NOMO-1 (cell line): ENCODE results near the gene MSH4.

Experiments
- DNase-seq, 2 experiments: peaks; one replicate each; lab custom pipeline; 2025; ENCODE audit not compliant: unreplicated experiment in 2 of 2; lab: John Stamatoyannopoulos, UW

Gene MSH4

DNA sequence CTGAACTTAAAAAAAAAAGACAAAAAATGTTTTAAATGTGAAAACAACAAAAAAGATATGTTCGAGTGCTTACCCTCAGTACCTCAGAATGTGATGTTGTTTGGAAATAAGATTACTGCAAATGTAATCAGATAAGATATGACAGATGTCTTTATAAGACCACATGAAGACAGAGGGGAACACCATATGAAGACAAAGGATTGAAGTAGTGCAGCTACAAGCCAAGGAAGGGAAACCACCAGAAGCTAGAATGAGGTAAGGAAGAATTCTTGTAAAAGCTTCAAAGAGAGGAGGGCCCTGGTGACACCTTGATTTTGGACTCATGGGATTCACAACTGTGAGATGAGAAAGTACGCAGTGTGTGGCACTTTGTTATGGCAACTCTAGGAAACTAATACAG lies 120.2 kb downstream of the MSH4 start:
- no peak for DNase-seq

DNA sequence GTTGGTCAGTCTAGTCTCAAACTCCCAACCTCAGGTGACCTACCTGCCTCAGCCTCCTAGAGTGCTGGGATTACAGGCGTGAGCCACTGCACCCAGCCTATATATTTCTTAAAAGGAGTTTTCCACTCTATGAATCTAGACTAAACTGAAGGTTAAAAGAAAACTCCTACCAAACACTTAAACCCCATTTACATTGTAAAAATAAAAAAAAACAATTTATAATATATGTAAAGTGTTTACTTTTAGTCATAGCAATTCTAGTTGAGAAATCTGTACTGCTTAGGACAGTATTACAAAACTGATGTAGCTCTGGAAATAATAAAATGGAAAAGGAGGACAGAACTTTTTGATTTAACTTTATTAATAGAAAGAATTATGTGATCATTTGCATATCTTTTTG lies 126.0 kb downstream of the MSH4 start:
- no peak for DNase-seq

DNA sequence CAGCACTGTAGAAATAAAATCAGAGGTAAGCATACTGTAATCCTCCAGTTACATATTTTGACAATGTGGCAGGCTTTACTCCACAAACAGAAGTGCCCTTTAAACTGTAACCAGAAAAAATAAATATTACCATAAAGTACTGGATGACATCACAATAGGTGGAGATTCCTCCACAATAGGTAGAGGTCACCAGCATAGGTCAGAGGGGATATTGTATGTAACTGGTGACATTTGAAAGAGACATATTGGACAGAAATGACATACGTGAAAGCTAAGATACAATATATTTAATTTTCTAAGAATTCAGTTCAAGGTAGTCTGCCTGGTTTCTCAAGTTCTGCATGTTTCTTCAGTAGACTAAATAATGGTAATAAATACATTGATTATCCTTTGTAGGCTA lies 135.6 kb downstream of the MSH4 start, which contains the start of gene ASB17:
Gene ASB17 (minus strand): TSS at position 101 of the 400 bp plus-strand sequence. CDS start 113 bp downstream, outside the sequence.
- DNase-seq = no peak

DNA sequence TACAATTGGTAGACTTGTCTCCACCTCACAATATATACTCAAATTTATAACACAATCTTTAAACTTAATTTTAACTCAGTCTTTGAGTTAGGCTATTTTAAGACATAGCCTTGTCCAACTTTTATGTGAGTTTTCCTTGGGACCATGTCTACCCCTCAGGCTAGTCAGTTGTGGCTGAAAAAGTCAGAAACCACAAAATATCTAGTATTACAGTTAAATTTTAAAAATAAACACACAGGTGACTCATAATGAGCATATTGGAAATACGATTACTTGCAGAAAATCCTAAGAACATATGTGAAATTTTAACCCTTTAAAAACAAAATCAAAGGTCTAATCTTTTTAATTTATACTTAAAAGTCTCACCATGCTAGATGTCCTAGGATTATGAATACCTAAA lies 140.4 kb downstream of the MSH4 start:
- DNase-seq = peak in 1 of 2 experiments; percentile 6

DNA sequence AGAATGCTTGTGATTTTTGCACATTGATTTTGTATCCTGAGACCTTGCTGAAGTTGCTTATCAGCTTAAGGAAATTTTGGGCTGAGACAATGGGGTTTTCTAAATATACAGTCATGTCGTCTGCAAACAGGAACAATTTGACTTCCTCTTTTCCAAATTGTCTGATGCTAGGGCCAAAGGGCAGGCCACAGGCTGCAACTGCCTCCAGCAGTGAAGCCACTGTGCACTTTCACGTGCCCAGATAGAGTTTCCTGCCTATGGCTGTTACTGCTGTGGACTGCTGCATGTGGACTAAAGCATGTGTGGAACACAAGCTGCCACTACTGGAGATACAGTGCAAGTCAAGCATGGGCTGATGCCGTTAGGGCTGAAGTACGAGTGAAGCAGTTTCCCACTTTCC lies 146.4 kb downstream of the MSH4 start:
- DNase-seq = peak; percentile 74 to 83

DNA sequence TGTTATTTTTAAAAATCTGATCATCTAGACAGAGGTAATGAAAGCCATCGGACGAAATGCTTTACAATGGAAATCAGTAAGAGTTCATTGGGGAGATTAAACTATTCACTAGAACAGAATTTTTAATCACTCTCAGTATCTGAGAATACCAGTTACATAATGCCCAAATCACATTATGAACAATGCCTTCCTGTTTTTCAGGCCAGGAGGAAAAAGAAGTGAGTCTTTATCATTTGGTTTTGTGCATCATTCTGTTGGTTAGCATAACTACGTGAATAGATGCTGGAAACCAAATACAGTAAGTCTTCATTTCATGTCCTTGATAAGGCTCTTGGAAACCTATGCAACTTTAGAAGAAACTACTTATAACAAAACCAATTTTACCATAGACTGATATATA lies 153.5 kb downstream of the MSH4 start:
- no peak for DNase-seq

DNA sequence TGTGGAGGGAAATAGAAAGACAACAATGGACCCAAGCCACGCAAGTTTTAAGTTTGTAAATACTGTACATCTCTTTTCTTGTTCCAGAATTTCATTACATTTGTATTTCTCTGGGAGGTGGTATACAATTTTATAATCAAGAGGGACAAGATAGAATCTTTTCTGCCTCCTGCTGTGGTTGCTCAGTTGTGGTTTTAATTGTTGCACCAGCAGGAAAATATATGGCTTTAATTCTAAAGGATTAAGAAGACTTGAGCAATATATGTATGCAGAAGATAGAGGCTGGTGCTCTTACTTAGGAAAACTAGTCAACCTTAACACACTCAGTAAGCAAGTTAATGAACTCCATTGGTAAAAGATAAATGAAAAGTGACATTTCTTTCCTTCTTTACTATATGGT lies 155.3 kb downstream of the MSH4 start:
- DNase-seq = no peak

DNA sequence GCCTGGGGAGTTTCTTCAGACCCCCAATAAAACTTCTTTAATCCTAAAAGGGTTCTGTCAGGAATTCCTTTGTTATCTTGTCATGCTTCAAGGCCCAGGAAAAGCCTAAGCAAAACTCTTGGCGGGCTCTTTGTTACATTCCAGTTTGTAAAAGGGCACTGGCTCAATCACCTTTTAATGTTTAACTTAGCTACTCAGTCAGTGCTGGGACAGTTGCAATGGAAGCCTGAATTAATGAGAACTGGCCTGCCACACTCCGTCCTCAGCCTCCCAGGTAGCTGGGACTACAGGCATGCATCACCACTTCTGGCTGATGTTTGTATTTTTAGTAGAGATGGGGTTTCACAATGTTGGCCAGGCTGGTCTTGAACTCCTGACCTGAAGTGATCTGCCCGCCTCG lies 156.8 kb downstream of the MSH4 start:
- DNase-seq = no peak

DNA sequence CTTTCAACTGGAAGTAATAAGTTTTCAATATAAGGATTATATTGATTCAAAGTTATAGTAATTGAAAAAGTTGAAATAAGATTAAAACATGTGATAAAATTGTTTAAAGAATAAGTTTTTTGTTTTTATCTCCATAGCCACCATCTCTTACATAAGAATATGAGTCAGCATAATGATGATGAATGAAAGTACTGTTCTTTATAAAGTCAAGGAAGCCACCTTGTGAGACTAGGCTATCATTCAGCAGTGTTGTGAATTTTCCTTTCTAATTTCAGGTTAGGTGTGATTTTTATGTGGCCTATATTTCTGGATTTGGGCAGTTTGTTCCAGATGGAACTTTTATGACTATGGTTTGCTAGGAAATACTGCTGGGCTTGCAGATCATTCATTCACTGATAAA lies 157.9 kb downstream of the MSH4 start:
- peak in 1 of 2 experiments; percentile 35 for DNase-seq
